Heart left ventricle (tissue), 16 donors: ENCODE measurements around the gene FRG2. TPM values are rescaled to one million over a fixed set of nuclear protein-coding genes. Genes with fewer than 3 reads are reported as not detected.
A peak's percentile ranks its signal among the peaks of the same experiment; 100 is the strongest.

Source experiments
- ATAC-seq, 4 donors: fragments of 200-7000 bp; cut with Tn5 transposase; one replicate each; pipeline ENCODE4 v1.9.1; 2020 to 2022; ENCODE audit warnings: moderate library complexity in 4 of 4, mild to moderate bottlenecking in 3 of 4, moderate number of reproducible peaks in 1 of 4
- DNase-seq, 5 donors: peaks; one replicate each; pipeline ENCODE4 v3.0.0-alpha.2; 2020
- H3K27ac ChIP-seq, 12 donors: fragments of 200-600 bp; sonication (generic) in 4 of 12; one replicate each; pipeline versions ENCODE4 v1.5.0 to v1.8.0; 2016 to 2022; ENCODE audit warnings: mild to moderate bottlenecking in 2 of 12
- H3K27me3 ChIP-seq, 9 donors: fragments of 200-600 bp; sonication (generic) in 2 of 9; one replicate each; pipeline versions ENCODE4 v1.5.1 to v1.8.0; 2016 to 2022; ENCODE audit warnings: mild to moderate bottlenecking in 3 of 9
- H3K36me3 ChIP-seq, 9 donors: fragments of 200-600 bp; sonication (generic) in 2 of 9; one replicate each; pipeline versions ENCODE4 v1.5.0 to v1.8.0; 2018 to 2022; ENCODE audit warnings: mild to moderate bottlenecking in 2 of 9
- H3K4me1 ChIP-seq, 12 donors: fragments of 200-600 bp; sonication (generic) in 4 of 12; one replicate each; pipeline versions ENCODE4 v1.5.0 to v1.8.0; 2016 to 2022; ENCODE audit warnings: mild to moderate bottlenecking in 3 of 12
- H3K4me3 ChIP-seq, 12 donors: fragments of 200-600 bp; sonication (generic) in 4 of 12; one replicate each; pipeline versions ENCODE4 v1.5.0 to v1.8.0; 2017 to 2022; ENCODE audit warnings: mild to moderate bottlenecking in 9 of 12, moderate library complexity in 4 of 12
- H3K9me3 ChIP-seq, 12 donors: fragments of 200-600 bp; sonication (generic) in 4 of 12; one replicate each; pipeline versions ENCODE4 v1.5.0 to v1.8.0; 2016 to 2022; ENCODE audit warnings: mild to moderate bottlenecking in 1 of 12
- CTCF ChIP-seq, 12 donors: fragments of 200-600 bp; sonication (generic) in 4 of 12; IDR thresholded peaks; one replicate each; pipeline versions ENCODE4 v1.5.0 to v1.8.0; 2018 to 2022; ENCODE audit warnings: antibody characterized with exemption in 12 of 12, mild to moderate bottlenecking in 5 of 12
- POLR2A ChIP-seq, 2 donors: fragments of 450-650 bp; IDR thresholded peaks; one replicate each; pipeline ENCODE4 v1.6.1; 2017; ENCODE audit warnings: antibody characterized with exemption in 2 of 2, mild to moderate bottlenecking in 2 of 2, moderate library complexity in 2 of 2
- WGBS, 4 donors: extraction: QIAGEN DNeasy Blood & Tissue Kit in 2 of 4; methylation state at CpG; one replicate each; pipeline versions ENCODE4 v1.1.5 to v1.1.7; 2013 to 2018; 5-methylcytosine and 5-hydroxymethylcytosine counted together
- intact Hi-C, 10 donors: fragments of 100-400 bp; cut with DNase I; formaldehyde crosslinking; loops; one replicate each; pipeline versions ENCODE4 v1.11.1 to v1.14.2; 2022
- polyA plus RNA-seq, 2 donors: library from polyadenylated mRNA; stranded (reverse); fragments of 200-250 nt; gene quantifications; one replicate each; pipeline ENCODE4 v1.2.3, GENCODE V29; 2013
- total RNA-seq, 9 donors: library from RNA; depleted of rRNA in 2 of 9; stranded (reverse); fragments of >200 nt in 2 of 9; fragmentation: NEBNext Ultra II Directional in 3 of 9; extraction: Animal tissue kit (Norgen Biotek cat#: 25700) in 3 of 9; gene quantifications; one replicate each; pipeline versions ENCODE4 v1.1.0 to v1.2.4, GENCODE V29; 2016 to 2023
- donor health status: ischemic (EF 13 %, LVEDD 7.1; RV severe dilation, severe dysfunction).
- donor health status: healthy with polysubstance abuse.
- donor health status: DM: no; HTN: yes; CAD: no.
- donor health status: DM: no; HTN: no; CAD: no.
- donor health status: ischemic (EF 25% LVEDD 6.9; RV normal size, moderate dysfunction).
- donor health status: ischemic (EF 25% LVEDD 5.7; RV mildly dilated, moderate dysfunction).
- donor health status: healthy.
- donor health status: DM: yes; HTN: yes; CAD: no.
- donor health status: ischemic (EF 35%, LVEDD 5.7; RV mildly dilated, moderate dysfunction).
- donor health status: nonischemic (EF 11% LVEDD 7.7; RV severe dilation, severe dysfunction).
- donor health status: DM: yes; HTN: yes; CAD: no.
- donor health status: PGD.
- donor health status: ischemic (EF 29% LVEDD 5.4; RV normal size, mild dysfunction).
- donor health status: nonischemic (EF 23%, LVEDD 6.1; RV moderate dilation, normal function).

The FRG2 gene
- total and polyA plus RNA-seq, 11 donors, result not detected

- TF ChIP-seq CTCF (IDR thresholded peaks at IDR 0.05), result no peak
- no peak for TF ChIP-seq POLR2A (IDR thresholded peaks at IDR 0.05)
- Histone ChIP-seq H3K4me1 (peaks cover 0 to 44% (median 11%) of the 10 kb centered on the region in 12 donors), H3K27me3 (peaks cover 36 to 87% (median 72%) of the 10 kb centered on the region in 9 donors), H3K27ac (no peak overlapping the region), H3K9me3 (peaks cover 0 to 3% (median 0%) of the 10 kb centered on the region in 12 donors), H3K4me3 (no peak overlapping the region), H3K36me3 (no peaks in the 10 kb centered on the region)
- intact Hi-C loops, result no loop called here
- WGBS, 4 donors, result 6 to 12% (median 9%) methylated on average over 30 to 38 of the region's 38 CpGs
- ATAC-seq, result no peak
- DNase-seq, result no peak
These were observed 8.7 kb downstream of the FRG2 start for GRCh38 chr4:190018201-190018920.

GRCh38 chr4:190017357-190018200, 9.5 kb downstream of the FRG2 start:
- H3K4me3 ChIP-seq, result peak overlapping the region in 3 of 12 donors; percentile 9 to 31 (median 16)
- ATAC-seq (peak in 1 of 4 donors; percentile 23), DNase-seq (no peak)
- intact Hi-C loops, result no loop called here
- H3K4me1 ChIP-seq, result peaks cover 0 to 41% (median 10%) of the 10 kb centered on the region in 12 donors
- H3K36me3 ChIP-seq, result no peaks in the 10 kb centered on the region
- H3K27me3 ChIP-seq, result peaks cover 36 to 92% (median 77%) of the 10 kb centered on the region in 9 donors
- TF ChIP-seq CTCF (IDR thresholded peaks at IDR 0.05) (no peak), POLR2A (IDR thresholded peaks at IDR 0.05) (no peak)
- peaks cover 0 to 3% (median 0%) of the 10 kb centered on the region in 12 donors for H3K9me3 ChIP-seq
- no peak overlapping the region for H3K27ac ChIP-seq
- 2 to 8% (median 5%) methylated on average over 24 to 62 of the region's 62 CpGs for WGBS, 4 donors

- TF ChIP-seq POLR2A (IDR thresholded peaks at IDR 0.05) (no peak), CTCF (IDR thresholded peaks at IDR 0.05) (no peak)
- peaks cover 0 to 3% (median 0%) of the 10 kb centered on the region in 12 donors for H3K9me3 ChIP-seq
- intact Hi-C loops, result no loop called here
- H3K4me1 ChIP-seq, result peaks cover 0 to 41% (median 10%) of the 10 kb centered on the region in 12 donors
- H3K36me3 ChIP-seq, result no peaks in the 10 kb centered on the region
- DNase-seq, result no peak
- H3K4me3 ChIP-seq, result no peak overlapping the region
- ATAC-seq, result no peak
- no peak overlapping the region for H3K27ac ChIP-seq
- WGBS, 4 donors, result 14 to 19% (median 17%) methylated on average over 30 to 43 of the region's 43 CpGs
- peaks cover 36 to 100% (median 80%) of the 10 kb centered on the region in 9 donors for H3K27me3 ChIP-seq
These were observed 10.4 kb downstream of the FRG2 start for GRCh38 chr4:190016369-190017289.
